T-cell (primary cell): ENCODE data around the gene NOB1. TPM values are rescaled to one million over a fixed set of nuclear protein-coding genes. Genes with fewer than 3 reads are reported as not detected.
"Not testable (repeated sequence)": the region's sequence is repeated elsewhere in the genome, so short reads cannot be mapped to it uniquely, and the experiment has no call there.

ENCODE experiments used
- ATAC-seq, 4 experiments: fragments of 200-7000 bp in 3 of 4; fragments of 150-1000 bp in 1 of 4; cut with Tn5 transposase; replicated peaks in 1 of 4; 1 replicate in 3 of 4; 2 replicates in 1 of 4; pipeline ENCODE4 v1.10.0; 2021; ENCODE audit warnings: moderate library complexity in 3 of 4, mild to moderate bottlenecking in 2 of 4, moderate number of reproducible peaks in 1 of 4
- CTCF ChIA-PET, 2 donors: fragments of 300-600 bp; sonication (Branson Sonifier 250); formaldehyde crosslinking; loops; one replicate each; lab custom pipeline; 2022; ENCODE audit warnings: antibody characterized with exemption in 2 of 2; lab: Charles Lee
- POLR2A ChIA-PET, 2 donors: fragments of 300-600 bp; sonication (Branson Sonifier 250); formaldehyde crosslinking; loops; one replicate each; lab custom pipeline; 2022; ENCODE audit warnings: antibody characterized with exemption in 2 of 2; lab: Charles Lee
- DNase-seq, 35 experiments: peaks; one replicate each; pipeline versions ENCODE4 v3.0.0 to v3.0.0-alpha.2; 2013 to 2023
- H3K27ac ChIP-seq: one replicate; pipeline ENCODE4 v1.5.1; 2013; ENCODE audit warnings: low read length
- H3K27me3 ChIP-seq, 2 experiments: replicated peaks in 1 of 2; 1 replicate in 1 of 2; 2 replicates in 1 of 2; pipeline versions ENCODE4 v1.6.1 to v1.7.0; 2013; ENCODE audit warnings: low read length in 1 of 2, mixed read lengths in 1 of 2; ENCODE audit not compliant: control insufficient read depth in 2 of 2, insufficient read depth in 2 of 2; ENCODE audit errors: extremely low read depth in 1 of 2
- H3K36me3 ChIP-seq, 2 donors: 1 replicate in 1 of 2; 2 replicates in 1 of 2; pipeline versions ENCODE4 v1.6.1 to v1.7.0; 2013; ENCODE audit warnings: low read length in 1 of 2; ENCODE audit not compliant: control insufficient read depth in 2 of 2, insufficient read depth in 1 of 2; ENCODE audit errors: extremely low read depth in 1 of 2
- H3K4me1 ChIP-seq, 2 experiments: 1 replicate in 1 of 2; 2 replicates in 1 of 2; pipeline versions ENCODE4 v1.6.1 to v1.7.0; 2013; ENCODE audit warnings: low read length in 2 of 2, mixed read lengths in 1 of 2; ENCODE audit not compliant: insufficient read depth in 2 of 2, control insufficient read depth in 1 of 2; ENCODE audit errors: extremely low read depth in 1 of 2
- H3K4me3 ChIP-seq, 2 donors: 1 replicate in 1 of 2; 2 replicates in 1 of 2; pipeline versions ENCODE4 v1.5.1 to v1.7.0; 2013; ENCODE audit warnings: mild to moderate bottlenecking in 2 of 2, low read length in 1 of 2, moderate library complexity in 1 of 2; ENCODE audit not compliant: control insufficient read depth in 1 of 2; ENCODE audit errors: extremely low read depth in 1 of 2
- H3K9me3 ChIP-seq: 2 replicates; pipeline ENCODE4 v1.7.0; 2013
- H3K27ac Mint-ChIP-seq, 2 donors: one replicate each; pipeline ENCODE4 v1.8.0; 2020 to 2021; ENCODE audit warnings: mild to moderate bottlenecking in 2 of 2, mixed read lengths in 2 of 2
- H3K27me3 Mint-ChIP-seq, 2 donors: one replicate each; pipeline ENCODE4 v1.8.0; 2021 to 2022; ENCODE audit warnings: mixed read lengths in 2 of 2
- H3K36me3 Mint-ChIP-seq: one replicate; pipeline ENCODE4 v1.8.0; 2021; ENCODE audit warnings: mixed read lengths
- H3K4me1 Mint-ChIP-seq, 3 donors: one replicate each; pipeline ENCODE4 v1.8.0; 2020 to 2022; ENCODE audit warnings: mixed read lengths in 3 of 3, mild to moderate bottlenecking in 1 of 3
- H3K4me3 Mint-ChIP-seq, 3 donors: one replicate each; pipeline ENCODE4 v1.8.0; 2020 to 2022; ENCODE audit warnings: mild to moderate bottlenecking in 3 of 3, mixed read lengths in 3 of 3, moderate library complexity in 3 of 3
- H3K9me3 Mint-ChIP-seq, 3 donors: one replicate each; pipeline ENCODE4 v1.8.0; 2020 to 2022; ENCODE audit warnings: mixed read lengths in 3 of 3
- WGBS: methylation state at CpG from one replicate; pipeline ENCODE4 v1.1.5; 2013; ENCODE audit warnings: missing lambda C conversion rate; ENCODE audit not compliant: insufficient coverage; 5-methylcytosine and 5-hydroxymethylcytosine counted together
- total RNA-seq, 35 experiments: library from RNA in 6 of 35; stranded (reverse) in 6 of 35; fragments of 120-200 nt in 1 of 35; gene quantifications; one replicate each; pipeline versions ENCODE4 v1.2.1 to v1.2.4 and lab custom pipeline; 2013 to 2026

NOB1 gene
- total RNA-seq, 5 donors from 2014 or later (not counting 1 experiment from before 2014, with no cell fraction given), result 29.7 to 66.1 (median 60.9) TPM

GRCh38 chr16:69794486-69794885 is 39.8 kb upstream of the NOB1 start:
- Histone ChIP-seq H3K27ac (no peak overlapping the region), H3K36me3 (peaks cover 3 to 25% of the 10 kb centered on the region in 2 donors), H3K27me3 (no peaks in the 10 kb centered on the region), H3K4me3 (no peak overlapping the region), H3K9me3 (no peaks in the 10 kb centered on the region), H3K4me1 (no peaks in the 10 kb centered on the region)
- ATAC-seq, result no peak
- Mint-ChIP-seq H3K9me3 (no peaks in the 10 kb centered on the region), H3K4me1 (peaks cover 0 to 4% (median 4%) of the 10 kb centered on the region in 3 donors), H3K4me3 (no peak overlapping the region), H3K27me3 (no peaks in the 10 kb centered on the region), H3K27ac (no peak overlapping the region), H3K36me3 (peaks cover 18% of the 10 kb centered on the region)
- whole genome bisulfite sequencing, result 100% methylated on average over 1 of the region's 2 CpGs
- DNase-seq, result no peak
- ChIA-PET POLR2A (no interaction called here), CTCF (interaction anchor here (0.6 to 0.7 kb wide), 2 partner anchors 23 to 860 kb away, joined by 4 read pairs; no protein-coding TSS in a partner anchor)

GRCh38 chr16:69793526-69793925 is 38.8 kb upstream of the NOB1 start:
- POLR2A ChIA-PET, result no interaction called here
- H3K27me3 ChIP-seq, result no peaks in the 10 kb centered on the region
- H3K4me3 ChIP-seq, result no peak overlapping the region
- Mint-ChIP-seq H3K36me3 (peaks cover 14% of the 10 kb centered on the region), H3K27me3 (no peaks in the 10 kb centered on the region), H3K27ac (no peak overlapping the region), H3K9me3 (no peaks in the 10 kb centered on the region), H3K4me3 (no peak overlapping the region), H3K4me1 (peaks cover 0 to 4% (median 4%) of the 10 kb centered on the region in 3 donors)
- WGBS, result 100% methylated on average over 1 of the region's 4 CpGs
- no peak overlapping the region for H3K27ac ChIP-seq
- H3K9me3 ChIP-seq, result no peaks in the 10 kb centered on the region
- DNase-seq (no peak), ATAC-seq (no peak)
- H3K36me3 ChIP-seq, result peaks cover 0 to 25% of the 10 kb centered on the region in 2 donors
- CTCF ChIA-PET, result no interaction called here
- no peaks in the 10 kb centered on the region for H3K4me1 ChIP-seq

- H3K27me3 Mint-ChIP-seq, CTCF ChIA-PET, H3K9me3 Mint-ChIP-seq, H3K4me3 ChIP-seq, DNase-seq, H3K27ac Mint-ChIP-seq, H3K9me3 ChIP-seq, H3K4me3 Mint-ChIP-seq, H3K4me1 Mint-ChIP-seq, H3K27ac ChIP-seq, H3K27me3 ChIP-seq, ATAC-seq, H3K4me1 ChIP-seq, POLR2A ChIA-PET: not testable (repeated sequence)
- WGBS, result 96% methylated on average over 3 of the region's 6 CpGs
- peaks cover 28% of the 10 kb centered on the region for H3K36me3 Mint-ChIP-seq
- peaks cover 4 to 43% of the 10 kb centered on the region in 2 donors for H3K36me3 ChIP-seq
These were observed 36.7 kb upstream of the NOB1 start for GRCh38 chr16:69791391-69791847.

GRCh38 chr16:69787883-69788282 is 33.2 kb upstream of the NOB1 start:
- DNase-seq, result no peak
- no peaks in the 10 kb centered on the region for H3K4me1 Mint-ChIP-seq
- Histone ChIP-seq H3K9me3 (no peaks in the 10 kb centered on the region), H3K27me3 (no peaks in the 10 kb centered on the region), H3K27ac (no peak overlapping the region), H3K4me1 (no peaks in the 10 kb centered on the region), H3K36me3 (peaks cover 4 to 44% of the 10 kb centered on the region in 2 donors), H3K4me3 (no peak overlapping the region)
- no peak overlapping the region for H3K27ac Mint-ChIP-seq
- 97% methylated on average over 3 of the region's 4 CpGs for WGBS
- no peak for ATAC-seq
- H3K9me3 Mint-ChIP-seq, result no peaks in the 10 kb centered on the region
- ChIA-PET POLR2A (no interaction called here), CTCF (no interaction called here)
- no peak overlapping the region for H3K4me3 Mint-ChIP-seq
- H3K36me3 Mint-ChIP-seq, result peaks cover 40% of the 10 kb centered on the region
- H3K27me3 Mint-ChIP-seq, result no peaks in the 10 kb centered on the region

GRCh38 chr16:69784586-69784985 is 29.9 kb upstream of the NOB1 start:
- POLR2A ChIA-PET, result interaction anchor here in 1 of 2 donors (0.6 to 0.7 kb wide), 2 partner anchors 28 to 123 kb away, joined by 3 to 11 read pairs; no protein-coding TSS in a partner anchor
- no CpG with 5 or more reads among the region's 6 CpGs for WGBS
- Histone ChIP-seq H3K27ac (no peak overlapping the region), H3K27me3 (no peaks in the 10 kb centered on the region), H3K9me3 (no peaks in the 10 kb centered on the region), H3K36me3 (peaks cover 7 to 38% of the 10 kb centered on the region in 2 donors), H3K4me3 (no peak overlapping the region), H3K4me1 (no peaks in the 10 kb centered on the region)
- no peak for DNase-seq
- CTCF ChIA-PET, result no interaction called here
- Mint-ChIP-seq H3K4me1 (peaks cover 7 to 11% (median 9%) of the 10 kb centered on the region in 3 donors), H3K9me3 (no peaks in the 10 kb centered on the region), H3K36me3 (peaks cover 41% of the 10 kb centered on the region), H3K4me3 (no peak overlapping the region), H3K27me3 (no peaks in the 10 kb centered on the region), H3K27ac (no peak overlapping the region)
- no peak for ATAC-seq

- Mint-ChIP-seq H3K9me3 (peaks cover 0 to 2% (median 1%) of the 10 kb centered on the region in 3 donors), H3K27ac (peak overlapping the region; percentile 50 to 53), H3K4me3 (no peak overlapping the region), H3K36me3 (peaks cover 25% of the 10 kb centered on the region), H3K4me1 (peaks cover 7 to 12% (median 11%) of the 10 kb centered on the region in 3 donors), H3K27me3 (no peaks in the 10 kb centered on the region)
- H3K27ac ChIP-seq, result no peak overlapping the region
- DNase-seq (peak in 1 of 35 experiments; percentile 3), ATAC-seq (no peak)
- ChIA-PET CTCF (no interaction called here), POLR2A (no interaction called here)
- no peaks in the 10 kb centered on the region for H3K9me3 ChIP-seq
- H3K4me3 ChIP-seq, result no peak overlapping the region
- WGBS, result 84% methylated on average over 3 of the region's 3 CpGs
- H3K36me3 ChIP-seq, result peaks cover 2 to 11% of the 10 kb centered on the region in 2 donors
- no peaks in the 10 kb centered on the region for H3K4me1 ChIP-seq
- no peaks in the 10 kb centered on the region for H3K27me3 ChIP-seq
These were observed 26.4 kb upstream of the NOB1 start for GRCh38 chr16:69781118-69781517.
